Endothelial cell of umbilical vein (primary cell): ENCODE data around the gene VSIG10L2. TPM values are rescaled to one million over a fixed set of nuclear protein-coding genes. Genes with fewer than 3 reads are reported as not detected.

Experiments
- BruUV-seq: library from RNA; stranded (reverse); fragments of 400-500 nt; replicated peaks from 2 replicates; lab custom pipeline; 2021; lab: Mats Ljungman, UMichigan
- CTCF ChIA-PET: fragments of 300-600, 350-600 bp; sonication (Branson Sonifier 250); formaldehyde crosslinking; loops from one replicate; lab custom pipeline; 2021; ENCODE audit warnings: antibody characterized with exemption, inconsistent platforms; lab: Charles Lee
- POLR2A ChIA-PET: fragments of 300-600, 350-600 bp; sonication (Branson Sonifier 250); formaldehyde crosslinking; loops from one replicate; lab custom pipeline; 2021; ENCODE audit warnings: antibody characterized with exemption, inconsistent platforms; lab: Charles Lee
- DNase-seq: peaks from one replicate; pipeline ENCODE4 v3.0.0-alpha.2; 2011; ENCODE audit warnings: low read depth, low spot score
- FAIRE-seq: peaks from 2 replicates; lab custom pipeline; 2011; peaks lifted over from hg19 to GRCh38; lab: Jason Lieb, UNC
- H2AFZ ChIP-seq: 2 replicates; pipeline ENCODE4 v1.6.0; 2012; ENCODE audit warnings: low read depth, low read length, control low read depth, inconsistent platforms
- H3K27ac ChIP-seq: 2 replicates; pipeline ENCODE4 v1.5.1; 2011; ENCODE audit warnings: low read depth, mild to moderate bottlenecking, control low read depth, low read length, moderate library complexity; ENCODE audit not compliant: insufficient read depth
- H3K27me3 ChIP-seq, 2 experiments: 2 replicates each; pipeline versions ENCODE4 v1.6.0 to v1.6.1; 2011; ENCODE audit warnings: low read length in 2 of 2, mixed read lengths in 1 of 2; ENCODE audit not compliant: control insufficient read depth in 2 of 2, insufficient read depth in 2 of 2
- H3K36me3 ChIP-seq, 2 experiments: 2 replicates in 1 of 2; 3 replicates in 1 of 2; pipeline ENCODE4 v1.5.1; 2011; ENCODE audit warnings: low read length in 2 of 2, mild to moderate bottlenecking in 1 of 2, moderate library complexity in 1 of 2; ENCODE audit not compliant: control insufficient read depth in 2 of 2, insufficient read depth in 2 of 2; ENCODE audit errors: extremely low read depth in 1 of 2
- H3K4me1 ChIP-seq: 3 replicates; pipeline ENCODE4 v1.5.1; 2011; ENCODE audit warnings: mild to moderate bottlenecking, low read length; ENCODE audit not compliant: control insufficient read depth, insufficient read depth; ENCODE audit errors: extremely low read depth
- H3K4me2 ChIP-seq: 2 replicates; pipeline ENCODE4 v1.6.1; 2011; ENCODE audit warnings: low read length, control low read depth, mixed read lengths; ENCODE audit not compliant: insufficient read depth
- H3K4me3 ChIP-seq, 3 experiments: fragments of 200-600 bp in 1 of 3; sonication (generic), shearing (Covaris generic) in 1 of 3; replicated peaks in 1 of 3; 2 replicates each; pipeline ENCODE4 v1.5.1; 2011 to 2016; ENCODE audit warnings: control low read depth in 3 of 3, low read length in 3 of 3, mild to moderate bottlenecking in 2 of 3, inconsistent platforms in 1 of 3, low read depth in 1 of 3, moderate library complexity in 1 of 3; ENCODE audit not compliant: insufficient read depth in 1 of 3
- H3K79me2 ChIP-seq: 2 replicates; pipeline ENCODE4 v1.6.0; 2012; ENCODE audit warnings: low read length, inconsistent platforms; ENCODE audit not compliant: control insufficient read depth, insufficient read depth
- H3K9ac ChIP-seq: replicated peaks from 2 replicates; pipeline ENCODE3; 2011; ENCODE audit warnings: low read length, control low read depth; ENCODE audit not compliant: insufficient read depth; ENCODE audit errors: extremely low read depth
- H3K9me1 ChIP-seq: replicated peaks from 3 replicates; pipeline ENCODE4 v1.6.0; 2011; ENCODE audit warnings: mild to moderate bottlenecking, low read length; ENCODE audit not compliant: control insufficient read depth, insufficient read depth; ENCODE audit errors: extremely low read depth
- H3K9me3 ChIP-seq: replicated peaks from 2 replicates; pipeline ENCODE4 v1.5.1; 2012; ENCODE audit warnings: low read length, inconsistent platforms; ENCODE audit not compliant: control insufficient read depth, insufficient read depth
- H4K20me1 ChIP-seq: replicated peaks from 2 replicates; pipeline ENCODE3; 2011; ENCODE audit warnings: mild to moderate bottlenecking, low read length; ENCODE audit not compliant: control insufficient read depth, insufficient read depth; ENCODE audit errors: extremely low read depth
- EZH2 ChIP-seq: IDR thresholded peaks from 2 replicates; pipeline ENCODE4 v1.6.1; 2012; ENCODE audit warnings: borderline replicate concordance, low read depth, mild to moderate bottlenecking, moderate library complexity, low read length, inconsistent platforms; ENCODE audit not compliant: severe bottlenecking
- FOS ChIP-seq: IDR thresholded peaks from 2 replicates; pipeline ENCODE4 v1.6.1; 2011; ENCODE audit warnings: mild to moderate bottlenecking, low read length, moderate library complexity, borderline replicate concordance; ENCODE audit not compliant: insufficient read depth
- GATA2 ChIP-seq: IDR thresholded peaks from 2 replicates; pipeline ENCODE4 v1.7.0; 2011; ENCODE audit warnings: low read depth, mild to moderate bottlenecking, moderate library complexity, mixed read lengths, low read length; ENCODE audit not compliant: insufficient read length, insufficient read depth
- JUN ChIP-seq: IDR thresholded peaks from 2 replicates; pipeline ENCODE4 v1.6.1; 2011; ENCODE audit warnings: borderline replicate concordance, low read depth; ENCODE audit not compliant: insufficient read length, insufficient read depth
- MAX ChIP-seq: IDR thresholded peaks from 2 replicates; pipeline ENCODE4 v1.6.1; 2011; ENCODE audit not compliant: insufficient read depth, insufficient read length
- MYC ChIP-seq: IDR thresholded peaks from one replicate; pipeline ENCODE4 v1.6.1; 2011; ENCODE audit warnings: mild to moderate bottlenecking, low read depth, low read length
- POLR2A ChIP-seq: IDR thresholded peaks from 2 replicates; pipeline ENCODE4 v1.6.1; 2012; ENCODE audit warnings: low read depth, mild to moderate bottlenecking, control low read depth, low read length
- POLR2AphosphoS5 ChIP-seq: IDR thresholded peaks from 2 replicates; pipeline ENCODE4 v1.6.1; 2012; ENCODE audit warnings: low read depth, mild to moderate bottlenecking, control low read depth, low read length, moderate library complexity; ENCODE audit not compliant: insufficient read depth
- dilution Hi-C: fragments of 300-500 bp; cut with MboI; formaldehyde crosslinking; loops from one replicate; pipeline ENCODE4 v1.15.0; 2019; ENCODE audit warnings: low sequenced_read_pairs; ENCODE audit not compliant: extremely low pct_ligation_motif_present
- intact Hi-C: fragments of 100-400 bp; cut with micrococcal nuclease; formaldehyde crosslinking; loops from one replicate; pipeline ENCODE4 v1.10.0; 2022
- polyA plus RNA-seq, 4 experiments: library from polyadenylated mRNA; depleted of rRNA in 3 of 4; stranded (reverse) in 3 of 4; unstranded in 1 of 4; fragments of >200 nt; gene quantifications; 2 replicates each; pipeline versions ENCODE4 v1.2.1 to v1.2.3, GENCODE V29; 2011 to 2012; ENCODE audit warnings: missing spikeins in 1 of 4
- total RNA-seq: library from RNA; stranded (reverse); gene quantifications from 2 replicates; pipeline ENCODE4 v1.2.3, GENCODE V29; 2021
- TF ChIP-seq, protein P1 (sequence below), 2 donors: IDR thresholded peaks; 1 replicate in 1 of 2; 2 replicates in 1 of 2; pipeline ENCODE4 v1.5.1; 2011; ENCODE audit warnings: low read length in 2 of 2, mild to moderate bottlenecking in 2 of 2, moderate library complexity in 2 of 2, control low read depth in 1 of 2, inconsistent platforms in 1 of 2, low read depth in 1 of 2; ENCODE audit not compliant: insufficient read depth in 1 of 2; ENCODE audit errors: extremely low read depth in 1 of 2

VSIG10L2 gene
- total and polyA plus RNA-seq, 2 donors (not counting 3 experiments of a cell fraction or from before 2014, with no cell fraction given) = not detected

DNA sequence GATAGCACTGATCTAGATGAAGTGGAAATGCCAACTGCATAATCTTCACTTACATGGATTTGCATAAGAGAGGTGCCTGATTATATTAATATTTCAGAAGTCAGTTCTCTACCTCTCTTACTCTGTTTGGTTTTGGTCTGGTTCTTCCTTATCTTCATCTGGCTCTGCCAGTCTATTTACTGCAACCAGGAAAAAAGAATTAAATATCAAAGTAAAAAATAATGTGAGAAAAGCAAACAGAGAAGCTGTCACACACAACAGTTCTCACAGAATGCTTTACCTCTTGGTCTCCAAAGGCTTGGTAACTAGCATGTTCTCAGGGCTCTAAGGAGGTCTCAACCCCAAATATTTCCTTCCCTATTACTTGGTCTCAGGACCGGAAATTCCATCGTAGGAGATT, 6.7 kb downstream of the VSIG10L2 start:
- Histone ChIP-seq H3K27me3 (no peaks in the 10 kb centered on the region), H2AFZ (no peak overlapping the region), H3K36me3 (no peaks in the 10 kb centered on the region), H3K4me3 (no peak overlapping the region), H3K4me2 (no peak overlapping the region), H3K9ac (no peak overlapping the region), H4K20me1 (no peaks in the 10 kb centered on the region), H3K9me1 (no peaks in the 10 kb centered on the region), H3K9me3 (no peaks in the 10 kb centered on the region), H3K27ac (no peak overlapping the region), H3K79me2 (no peaks in the 10 kb centered on the region), H3K4me1 (no peaks in the 10 kb centered on the region)
- POLR2A ChIA-PET = no interaction called here
- dilution Hi-C loops = no loop called here
- intact Hi-C loops = no loop called here
- CTCF ChIA-PET = interaction anchor here (0.9 kb wide), 1 partner anchor 10 kb away, joined by 4 read pairs; no protein-coding TSS in a partner anchor
- no peak for DNase-seq
- TF ChIP-seq MAX (no peak), GATA2 (no peak), JUN (no peak), POLR2A (no peak), EZH2 (no peak), MYC (no peak), POLR2AphosphoS5 (no peak), FOS (no peak)
- TF ChIP-seq, protein P1, sequence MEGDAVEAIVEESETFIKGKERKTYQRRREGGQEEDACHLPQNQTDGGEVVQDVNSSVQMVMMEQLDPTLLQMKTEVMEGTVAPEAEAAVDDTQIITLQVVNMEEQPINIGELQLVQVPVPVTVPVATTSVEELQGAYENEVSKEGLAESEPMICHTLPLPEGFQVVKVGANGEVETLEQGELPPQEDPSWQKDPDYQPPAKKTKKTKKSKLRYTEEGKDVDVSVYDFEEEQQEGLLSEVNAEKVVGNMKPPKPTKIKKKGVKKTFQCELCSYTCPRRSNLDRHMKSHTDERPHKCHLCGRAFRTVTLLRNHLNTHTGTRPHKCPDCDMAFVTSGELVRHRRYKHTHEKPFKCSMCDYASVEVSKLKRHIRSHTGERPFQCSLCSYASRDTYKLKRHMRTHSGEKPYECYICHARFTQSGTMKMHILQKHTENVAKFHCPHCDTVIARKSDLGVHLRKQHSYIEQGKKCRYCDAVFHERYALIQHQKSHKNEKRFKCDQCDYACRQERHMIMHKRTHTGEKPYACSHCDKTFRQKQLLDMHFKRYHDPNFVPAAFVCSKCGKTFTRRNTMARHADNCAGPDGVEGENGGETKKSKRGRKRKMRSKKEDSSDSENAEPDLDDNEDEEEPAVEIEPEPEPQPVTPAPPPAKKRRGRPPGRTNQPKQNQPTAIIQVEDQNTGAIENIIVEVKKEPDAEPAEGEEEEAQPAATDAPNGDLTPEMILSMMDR (IDR thresholded peaks at IDR 0.05; ENCODE audit: extremely low read depth in 1 of 2, insufficient read depth in 1 of 2, low read depth in 1 of 2, low read length in 2 of 2) = no peak
- FAIRE-seq = no peak
- BruUV-seq = no TSS peak
